GM20000 (cell line): Measurements from ENCODE around the gene CWF19L1.

Experiments used
- DNase-seq: peaks from one replicate; pipeline ENCODE4 v3.0.0; 2012; ENCODE audit warnings: low spot score
- TF ChIP-seq, protein P1 (sequence below): IDR thresholded peaks from 2 replicates; pipeline ENCODE4 v1.5.1; 2012; ENCODE audit warnings: mild to moderate bottlenecking, control low read depth; ENCODE audit errors: extremely low read depth, missing control alignments

Gene CWF19L1

GRCh38 chr10:100216006-100216405 is 51.4 kb downstream of the CWF19L1 start:
- no peak for DNase-seq
- TF ChIP-seq, protein P1, sequence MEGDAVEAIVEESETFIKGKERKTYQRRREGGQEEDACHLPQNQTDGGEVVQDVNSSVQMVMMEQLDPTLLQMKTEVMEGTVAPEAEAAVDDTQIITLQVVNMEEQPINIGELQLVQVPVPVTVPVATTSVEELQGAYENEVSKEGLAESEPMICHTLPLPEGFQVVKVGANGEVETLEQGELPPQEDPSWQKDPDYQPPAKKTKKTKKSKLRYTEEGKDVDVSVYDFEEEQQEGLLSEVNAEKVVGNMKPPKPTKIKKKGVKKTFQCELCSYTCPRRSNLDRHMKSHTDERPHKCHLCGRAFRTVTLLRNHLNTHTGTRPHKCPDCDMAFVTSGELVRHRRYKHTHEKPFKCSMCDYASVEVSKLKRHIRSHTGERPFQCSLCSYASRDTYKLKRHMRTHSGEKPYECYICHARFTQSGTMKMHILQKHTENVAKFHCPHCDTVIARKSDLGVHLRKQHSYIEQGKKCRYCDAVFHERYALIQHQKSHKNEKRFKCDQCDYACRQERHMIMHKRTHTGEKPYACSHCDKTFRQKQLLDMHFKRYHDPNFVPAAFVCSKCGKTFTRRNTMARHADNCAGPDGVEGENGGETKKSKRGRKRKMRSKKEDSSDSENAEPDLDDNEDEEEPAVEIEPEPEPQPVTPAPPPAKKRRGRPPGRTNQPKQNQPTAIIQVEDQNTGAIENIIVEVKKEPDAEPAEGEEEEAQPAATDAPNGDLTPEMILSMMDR: no peak

- TF ChIP-seq, protein P1: no peak
- DNase-seq: no peak
Measured at GRCh38 chr10:100209303-100209702, 58.1 kb downstream of the CWF19L1 start.

- no peak for DNase-seq
- TF ChIP-seq, protein P1: no peak
Measured at GRCh38 chr10:100208276-100208675, 59.2 kb downstream of the CWF19L1 start.

GRCh38 chr10:100204370-100204769 is 63.1 kb downstream of the CWF19L1 start:
- TF ChIP-seq, protein P1: no peak
- no peak for DNase-seq

GRCh38 chr10:100201549-100201948 is 65.9 kb downstream of the CWF19L1 start:
- no peak for DNase-seq
- TF ChIP-seq, protein P1: no peak

DNA sequence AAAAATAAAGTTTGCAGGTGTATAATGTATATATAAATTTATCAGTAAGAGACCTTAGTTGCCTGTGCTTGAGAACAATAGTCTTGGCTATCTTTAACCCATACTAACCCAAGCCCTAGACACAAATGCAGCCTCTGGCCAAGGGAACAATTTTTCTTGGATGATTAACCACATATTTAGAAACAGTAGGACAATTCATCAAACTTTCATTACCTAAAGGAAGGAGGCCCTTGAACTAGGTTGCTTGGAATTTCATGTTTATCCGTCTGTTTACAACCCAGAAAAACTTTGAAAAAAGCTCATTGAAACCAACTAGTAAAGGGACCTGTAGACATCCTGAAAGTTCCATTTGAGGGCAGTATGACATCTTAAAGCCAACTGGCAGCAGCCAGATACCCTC is 72.7 kb downstream of the CWF19L1 start:
- TF ChIP-seq, protein P1: no peak
- no peak for DNase-seq

DNA sequence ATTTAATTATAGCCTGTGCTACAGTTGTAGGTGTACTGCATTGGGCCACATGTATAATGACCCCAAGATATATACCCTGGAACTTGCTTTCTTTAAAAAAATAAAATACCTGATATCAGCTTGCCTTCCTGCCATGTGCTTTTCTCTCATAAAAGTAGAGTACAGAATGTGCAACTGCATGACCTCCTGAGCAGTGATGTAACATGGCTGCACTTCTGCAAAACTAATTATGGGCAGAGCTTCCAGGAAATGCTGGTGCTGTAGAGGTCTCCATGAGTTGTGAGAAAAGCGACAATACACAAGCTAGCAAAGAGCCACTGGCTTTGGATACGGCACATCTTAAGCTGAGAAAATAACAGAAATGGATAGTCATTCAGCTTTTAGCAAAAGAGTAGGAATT is 75.1 kb downstream of the CWF19L1 start:
- no peak for DNase-seq

More for the DNA sequence above, 75.1 kb downstream of the CWF19L1 start:
- TF ChIP-seq, protein P1: no peak
